Endometrial microvascular endothelial cells (primary cell): ENCODE data around the gene HERC2. TPM values are rescaled to one million over a fixed set of nuclear protein-coding genes. Genes with fewer than 3 reads are reported as not detected.
"Not testable (repeated sequence)": the region's sequence is repeated elsewhere in the genome, so short reads cannot be mapped to it uniquely, and the experiment has no call there.

ENCODE experiments used
- in situ Hi-C: cut with HindIII; loops from 2 replicates; pipeline ENCODE4 v1.10.0; 2017; ENCODE audit warnings: low sequenced_read_pairs, low pct_unique_long_range_greater_than_20kb; ENCODE audit errors: inconsistent ontology term
- total RNA-seq: library from RNA; depleted of rRNA; stranded (reverse); fragments of >200 nt; gene quantifications from one replicate; pipeline ENCODE4 v1.2.3, GENCODE V29; 2015; ENCODE audit errors: inconsistent ontology term

Gene HERC2
- total RNA-seq, 1 donor from 2014 or later: 83.4 TPM

DNA sequence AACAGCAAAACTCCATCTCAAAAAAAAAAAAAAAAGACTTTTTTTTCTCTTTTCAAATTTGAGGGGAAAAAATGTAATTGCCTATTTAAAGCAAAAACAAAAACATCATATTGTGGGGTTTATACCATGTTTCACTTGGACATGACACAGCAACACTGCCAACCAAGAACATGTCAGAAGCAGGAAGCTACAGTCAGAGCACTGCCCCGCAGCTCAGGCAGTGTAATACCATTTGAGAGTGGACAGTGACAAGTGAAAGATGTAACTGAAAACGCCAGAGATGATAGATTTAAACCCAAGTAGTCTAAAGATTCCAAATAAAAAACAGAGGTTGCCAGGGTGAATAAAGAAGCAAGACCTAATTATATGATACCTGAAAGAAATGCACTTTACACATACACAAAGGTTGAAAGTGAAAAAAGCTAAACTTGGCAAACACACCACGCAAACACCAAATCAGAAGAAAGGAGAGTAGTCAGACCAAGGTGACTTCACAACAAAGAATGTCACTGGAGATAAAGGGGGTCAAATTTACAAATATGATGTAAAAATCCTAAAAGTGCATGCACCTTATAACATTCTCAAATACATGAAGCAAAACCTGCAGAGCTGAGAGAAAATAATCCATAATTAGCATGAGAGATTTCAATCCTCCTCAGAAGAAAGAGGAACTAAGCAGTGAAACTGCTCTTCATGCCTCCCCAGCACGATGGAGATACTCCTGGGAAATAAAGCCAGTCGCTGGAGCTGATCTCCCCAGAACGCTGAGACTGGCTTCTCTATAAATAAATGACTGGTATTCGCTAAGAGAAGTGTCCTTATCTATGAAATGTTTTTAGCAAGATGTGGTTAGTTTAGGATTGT is 32.9 kb downstream of the HERC2 start:
- in situ Hi-C loops: not testable (repeated sequence)

GRCh38 chr15:28286659-28287058 is 35.3 kb downstream of the HERC2 start:
- in situ Hi-C loops: not testable (repeated sequence)

- in situ Hi-C loops: no loop called here
These were observed 35.9 kb downstream of the HERC2 start for GRCh38 chr15:28286031-28286430.

DNA sequence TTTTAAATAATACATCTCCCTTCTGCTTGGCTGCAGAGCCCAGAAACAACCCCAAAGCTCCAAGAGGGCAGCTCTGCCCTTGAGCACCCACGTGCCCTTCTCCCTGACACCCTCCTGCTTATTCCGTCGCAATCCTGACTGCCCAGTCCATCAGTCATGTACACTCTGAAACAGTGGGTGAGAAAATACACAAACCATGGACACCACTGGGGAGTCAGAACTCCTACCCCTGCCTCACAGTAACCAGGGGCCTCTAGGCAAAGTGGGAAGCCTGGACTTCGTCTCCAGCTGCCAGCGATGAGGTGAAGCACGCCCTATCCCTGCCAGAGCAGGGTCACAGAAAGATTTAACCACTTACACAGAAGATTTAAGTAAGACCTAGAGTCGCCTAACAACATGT is 40.1 kb downstream of the HERC2 start:
- in situ Hi-C loops: no loop called here

GRCh38 chr15:28274635-28275034 is 47.3 kb downstream of the HERC2 start:
- in situ Hi-C loops: no loop called here

DNA sequence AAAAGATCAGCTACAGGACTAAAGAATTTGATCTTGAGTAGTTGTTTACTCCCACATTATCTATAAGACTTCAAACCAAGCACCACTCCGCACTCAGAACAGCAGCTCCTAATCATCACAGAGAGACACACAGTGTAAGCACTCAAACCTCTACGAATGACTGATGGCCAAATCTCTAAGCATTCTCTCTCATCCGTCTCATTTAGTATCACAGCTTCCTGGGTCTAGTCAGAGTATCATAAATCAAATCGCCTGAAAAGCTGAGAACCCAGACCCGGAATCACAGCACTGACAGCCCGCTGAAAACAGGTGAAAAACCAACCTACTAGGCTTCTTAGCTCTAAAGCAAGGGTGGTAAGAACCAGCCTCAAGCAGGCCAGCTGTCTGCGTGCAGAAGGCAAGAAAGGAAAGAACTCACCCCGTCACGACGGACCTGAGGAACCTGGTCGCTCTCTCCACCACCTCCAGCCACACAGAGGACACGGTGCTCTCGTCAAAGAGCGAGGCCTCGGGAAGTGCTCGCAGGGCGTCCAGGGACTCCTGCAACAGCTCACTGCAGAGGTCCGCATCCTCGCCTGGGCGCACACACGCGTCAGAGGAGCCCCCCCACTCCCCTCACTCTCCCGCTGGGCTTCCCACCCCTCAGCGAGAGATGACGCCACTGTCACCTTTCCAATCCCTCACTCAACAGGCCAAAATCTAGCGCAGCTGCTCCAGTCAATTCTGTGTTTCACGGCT is 47.9 kb downstream of the HERC2 start:
- in situ Hi-C loops: no loop called here

DNA sequence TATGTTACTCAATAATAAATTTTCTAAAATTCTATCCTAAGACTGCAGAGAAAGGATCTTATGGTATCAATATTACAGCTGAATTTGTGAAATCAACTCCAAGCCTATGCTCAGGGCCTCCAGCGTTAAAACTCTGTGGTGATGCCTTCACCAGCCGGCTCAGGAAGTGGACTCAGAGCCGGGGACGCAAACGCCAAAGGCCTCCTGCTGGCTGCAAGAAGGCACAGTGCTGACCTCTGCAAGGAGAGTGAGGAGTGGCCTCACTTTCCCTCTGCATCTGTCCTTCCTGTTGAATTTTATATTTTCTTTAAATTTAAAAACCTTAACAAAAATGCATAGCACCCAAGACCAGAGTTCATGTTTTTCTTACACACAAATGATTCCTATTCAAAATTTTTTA is 48.5 kb downstream of the HERC2 start:
- in situ Hi-C loops: no loop called here

DNA sequence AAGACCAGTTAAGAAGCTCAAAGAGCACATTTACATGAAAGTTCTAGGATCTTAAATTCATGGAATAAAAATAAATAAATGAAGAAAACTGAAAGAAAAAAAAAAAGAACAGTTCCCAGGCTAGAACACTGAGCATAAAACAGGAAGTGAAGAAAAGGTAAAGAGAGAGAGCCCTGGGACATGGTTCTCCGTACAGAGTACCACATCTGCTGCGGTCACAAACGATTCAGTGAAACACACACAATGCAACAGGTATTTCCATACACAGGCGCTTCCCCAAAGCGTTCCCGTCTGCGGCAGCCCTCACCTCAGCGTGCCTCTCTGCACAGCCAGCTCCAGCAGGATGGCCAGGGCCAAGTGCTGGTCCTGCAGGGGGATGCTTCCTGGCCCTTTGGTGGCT is 49.4 kb downstream of the HERC2 start:
- in situ Hi-C loops: no loop called here

DNA sequence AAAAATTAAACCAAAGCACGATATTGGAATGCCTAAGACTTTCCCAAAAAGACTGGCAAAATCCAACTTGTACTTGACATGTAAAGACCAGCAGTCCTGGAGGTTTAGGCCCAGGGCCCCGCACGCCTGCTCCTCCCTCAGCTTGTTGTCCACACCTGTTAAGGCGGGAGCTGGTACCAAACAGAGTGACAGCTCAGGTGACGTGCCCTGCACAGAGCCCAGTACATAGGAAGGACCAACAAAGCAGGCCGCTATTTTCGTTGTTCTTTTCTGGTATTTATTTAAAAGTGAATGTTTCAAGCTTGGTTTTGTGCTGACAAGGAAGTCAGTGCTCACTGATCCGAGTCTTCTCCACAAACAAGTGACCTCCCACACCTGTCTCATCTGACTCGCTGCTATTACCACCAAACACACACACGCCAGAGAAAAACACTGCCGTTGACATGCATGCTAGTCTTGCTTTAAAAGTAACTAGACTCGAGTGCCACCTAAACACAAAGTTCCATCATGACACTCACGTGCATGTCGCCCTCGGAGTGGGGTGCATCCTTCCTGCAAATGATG is 50.2 kb downstream of the HERC2 start:
- in situ Hi-C loops: no loop called here

DNA sequence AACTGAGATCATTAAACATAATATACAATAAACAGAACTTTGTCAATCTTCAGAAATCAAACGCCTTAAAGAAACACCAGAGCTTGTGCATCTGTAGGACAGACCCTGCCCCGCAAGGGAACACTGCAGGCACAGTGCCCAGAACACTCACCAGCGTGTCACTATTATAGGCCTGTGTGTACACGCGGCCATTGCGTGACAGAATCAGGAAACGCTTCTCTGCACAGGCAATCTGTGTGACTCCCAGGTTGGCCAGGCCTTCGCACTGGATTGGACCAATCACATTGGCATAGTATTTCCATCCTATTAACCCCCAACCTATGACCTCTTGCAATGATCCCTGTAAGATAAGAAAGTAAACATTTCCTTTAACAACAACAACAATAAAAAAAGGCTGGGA is 52.9 kb downstream of the HERC2 start:
- in situ Hi-C loops: no loop called here

DNA sequence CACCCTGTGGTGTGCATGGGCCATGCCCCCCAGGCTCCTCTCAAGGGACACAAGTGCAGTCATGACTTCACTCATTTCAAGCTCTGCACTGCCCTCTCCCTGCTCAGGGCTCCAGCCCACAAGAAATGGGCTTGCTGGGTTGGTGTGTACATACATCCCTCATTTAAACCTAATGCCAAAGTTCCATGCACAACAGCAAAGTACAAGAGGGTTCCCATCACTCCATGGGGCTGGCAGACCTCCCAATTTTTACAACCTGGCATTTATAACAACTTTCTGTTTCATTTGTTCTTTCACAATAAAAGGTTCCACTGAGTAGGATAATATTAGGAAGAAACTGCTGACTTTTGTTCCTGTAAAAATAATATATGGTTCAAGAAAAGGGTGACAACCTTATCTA is 54.3 kb downstream of the HERC2 start:
- in situ Hi-C loops: no loop called here

DNA sequence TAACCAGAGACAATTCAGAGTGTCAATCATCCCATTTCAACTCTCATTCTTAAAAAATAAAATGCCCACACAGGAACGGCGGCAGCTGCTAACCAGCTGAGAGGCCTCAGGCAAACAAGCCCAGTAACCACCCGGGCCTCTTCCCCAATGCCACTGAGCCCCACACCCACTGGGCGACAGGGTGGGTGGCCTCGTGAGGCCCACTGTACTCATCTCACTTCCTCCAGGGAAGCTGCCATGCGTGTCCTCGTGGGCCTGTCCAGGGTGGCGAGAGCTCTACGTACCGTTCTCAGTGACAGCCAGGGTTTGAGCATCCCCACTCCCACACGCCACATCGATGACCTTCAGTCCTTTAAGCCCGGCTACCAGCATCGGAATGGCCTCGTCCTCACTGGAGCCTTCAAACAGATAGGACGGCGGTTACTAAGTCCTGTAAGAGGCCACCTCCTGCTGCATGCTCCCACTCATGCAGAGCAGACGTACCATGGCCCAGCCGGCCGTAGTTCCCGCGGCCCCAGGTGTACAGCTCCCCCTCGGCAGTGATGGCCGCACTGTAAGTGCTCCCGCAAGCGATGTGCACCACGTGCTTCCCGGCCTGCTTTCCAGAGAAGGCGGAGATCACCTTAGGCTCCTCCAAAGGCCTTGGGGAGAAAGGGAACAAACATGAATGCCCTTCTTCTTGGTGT is 56.5 kb downstream of the HERC2 start:
- in situ Hi-C loops: no loop called here

DNA sequence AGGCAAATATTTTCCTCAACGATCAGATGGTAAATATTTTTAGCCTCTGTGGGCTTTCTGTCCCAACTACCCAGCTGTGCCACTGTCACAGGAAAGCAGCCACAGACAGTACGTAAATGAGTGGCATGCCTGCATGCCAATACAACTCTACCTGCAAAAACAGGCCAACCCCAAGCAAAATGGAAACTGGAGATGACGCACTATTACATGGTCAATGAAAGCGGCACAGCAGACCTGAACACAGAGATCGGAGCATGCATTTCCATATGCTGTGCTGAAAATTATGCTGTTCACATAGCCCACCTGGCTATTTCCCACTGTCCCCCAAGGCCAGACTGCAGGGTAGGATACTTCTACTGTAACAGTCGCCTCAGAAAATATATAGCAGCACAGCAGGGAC is 57.8 kb downstream of the HERC2 start:
- in situ Hi-C loops: no loop called here

- in situ Hi-C loops: no loop called here
These were observed 59.5 kb downstream of the HERC2 start for GRCh38 chr15:28262438-28262837.

DNA sequence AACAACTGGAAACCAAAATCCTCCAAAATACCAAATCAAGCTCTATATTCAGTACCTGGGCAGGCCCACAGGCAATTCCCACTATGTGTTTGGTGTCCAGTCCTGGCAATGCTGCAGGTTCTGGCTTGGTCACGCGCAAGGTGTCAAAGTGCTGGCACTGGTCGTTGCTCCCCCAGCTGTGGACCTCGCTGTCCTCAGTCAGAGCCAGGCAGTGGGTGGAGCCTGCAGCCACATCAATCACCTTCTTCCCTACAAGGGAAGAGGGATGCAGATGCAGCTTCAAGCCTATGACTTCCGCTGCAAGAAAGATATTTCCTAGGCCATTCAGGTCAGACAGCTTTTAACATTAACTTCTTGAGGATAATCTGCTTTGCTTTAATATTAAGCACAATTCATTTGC is 61.3 kb downstream of the HERC2 start:
- in situ Hi-C loops: no loop called here

DNA sequence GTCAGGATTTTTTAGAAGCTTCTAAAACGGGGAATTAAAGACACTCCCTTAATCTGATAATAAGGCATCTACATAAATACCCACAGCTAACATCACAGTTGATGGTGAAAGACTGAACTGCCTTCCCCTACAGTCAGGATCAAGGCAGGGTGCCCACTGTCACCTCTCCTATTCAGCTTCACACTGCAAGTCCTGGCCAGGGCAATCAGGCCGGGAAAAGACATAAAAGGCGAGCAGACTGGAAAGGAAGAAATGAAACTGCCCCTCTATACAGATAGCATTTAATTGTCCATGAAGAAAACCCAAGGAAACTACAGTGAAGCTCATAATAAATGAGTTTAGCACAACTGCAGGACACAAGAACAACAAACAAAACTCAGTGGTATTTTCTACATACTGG is 61.7 kb downstream of the HERC2 start:
- in situ Hi-C loops: no loop called here

- in situ Hi-C loops: no loop called here
These were observed 66.0 kb downstream of the HERC2 start for GRCh38 chr15:28255965-28256364.

GRCh38 chr15:28252831-28253230 is 69.1 kb downstream of the HERC2 start:
- in situ Hi-C loops: no loop called here

GRCh38 chr15:28246605-28247004 is 75.4 kb downstream of the HERC2 start:
- in situ Hi-C loops: no loop called here
